NK-92 treated with Interleukin-12 subunit alpha and Interleukin-12 subunit beta, amount 100 ng/mL, for 24 hours (cell line): Measurements from ENCODE around the gene NLGN4X.

Source experiments
- DNase-seq: peaks from one replicate; lab custom pipeline; 2025; lab: John Stamatoyannopoulos, UW

The NLGN4X gene

GRCh38 chrX:5857232-5857631, 371.4 kb downstream of the NLGN4X start:
- DNase-seq, result no peak

- no peak for DNase-seq
These were observed 375.7 kb downstream of the NLGN4X start for GRCh38 chrX:5852941-5853340.

- DNase-seq, result no peak
These were observed 386.1 kb downstream of the NLGN4X start for GRCh38 chrX:5842601-5843000.
